GM19043 (cell line): Measurements from ENCODE around the gene RNF32.
"Not testable (repeated sequence)": the region's sequence is repeated elsewhere in the genome, so short reads cannot be mapped to it uniquely, and the experiment has no call there.

Experiments
- ATAC-seq: cut with Tn5 transposase; IDR thresholded peaks from one replicate; pipeline ENCODE4 v1.9.1; 2021; ENCODE audit warnings: low read depth; ENCODE audit not compliant: unreplicated experiment

Gene RNF32

DNA sequence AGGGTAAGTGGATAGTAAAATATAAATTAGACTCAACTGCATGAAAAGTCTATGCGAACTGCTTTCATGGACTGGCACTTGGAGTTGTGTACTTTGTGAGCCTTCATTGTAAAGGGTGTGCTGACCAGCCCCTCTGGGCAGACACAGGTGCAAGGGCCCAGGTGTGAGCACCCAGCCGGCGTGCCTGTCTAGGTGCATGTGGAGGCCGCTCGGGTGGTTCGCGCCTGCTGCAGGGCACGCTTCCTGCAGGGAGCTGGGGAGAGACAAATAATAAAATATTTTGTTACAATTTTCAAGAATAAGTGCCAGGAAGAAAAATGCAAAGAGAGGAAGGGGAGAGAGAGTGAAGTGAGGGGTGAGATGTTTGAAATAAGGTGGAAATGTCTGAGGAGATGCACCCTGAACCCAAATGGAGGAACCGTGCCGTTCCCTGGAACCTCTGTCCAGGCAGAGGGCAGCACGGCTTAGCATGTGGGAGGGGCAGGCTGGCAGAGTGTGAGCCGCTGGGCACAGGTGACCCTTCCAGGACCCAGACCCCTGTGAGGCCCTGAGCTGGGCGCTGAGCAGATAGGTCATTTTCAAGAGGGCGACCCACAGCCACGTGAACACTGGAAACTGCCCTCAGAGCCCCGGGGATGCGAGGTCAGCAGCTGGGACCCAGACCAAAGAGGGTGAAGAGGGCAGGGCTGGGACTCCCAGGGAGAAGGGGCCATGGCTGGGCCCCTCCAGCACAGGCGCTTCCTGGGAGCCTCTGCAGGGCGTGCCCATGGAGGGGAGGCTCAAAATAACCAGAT, 28.7 kb downstream of the RNF32 start:
- no peak for ATAC-seq

DNA sequence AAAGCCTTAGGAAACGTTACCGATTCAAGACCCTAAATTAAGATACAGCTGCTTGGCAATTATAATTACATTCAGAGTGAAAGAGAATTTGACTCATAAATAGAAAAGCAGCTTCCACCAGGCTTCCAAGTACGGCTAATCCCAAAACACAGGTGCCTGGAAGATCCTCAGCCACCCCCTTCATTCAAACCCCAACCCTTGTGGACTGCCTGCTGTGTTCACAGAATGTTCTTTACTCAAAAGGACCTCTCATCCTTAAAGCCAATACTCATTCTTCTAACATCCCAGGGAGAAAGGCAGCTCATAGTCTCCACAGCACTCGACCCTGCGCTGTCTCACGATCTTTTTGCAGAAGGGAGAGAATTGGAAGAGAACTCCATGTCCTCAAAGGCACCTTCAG, 32.9 kb downstream of the RNF32 start:
- no peak for ATAC-seq

- ATAC-seq = no peak
Measured at GRCh38 chr7:156673902-156674301, 33.3 kb downstream of the RNF32 start.

DNA sequence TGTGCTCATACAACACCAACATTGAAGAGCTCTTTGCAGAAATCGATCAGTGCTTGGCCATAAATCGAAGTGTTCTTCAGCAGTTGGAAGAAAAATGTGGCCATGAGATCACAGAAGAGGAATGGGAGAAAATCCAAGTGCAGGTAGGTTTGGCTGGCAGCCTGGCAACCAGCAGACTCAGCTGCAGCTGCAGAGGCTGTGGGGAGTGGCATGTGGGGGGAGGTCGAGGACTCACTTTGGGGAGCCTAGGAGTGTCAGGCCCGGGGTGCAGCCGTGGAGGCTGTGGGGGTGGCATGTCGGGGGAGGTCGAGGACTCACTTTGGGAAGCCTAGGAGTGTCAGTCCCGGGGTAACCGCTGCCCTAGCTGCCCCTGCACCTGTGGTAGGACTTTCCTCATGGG, 35.1 kb downstream of the RNF32 start:
- ATAC-seq = no peak

DNA sequence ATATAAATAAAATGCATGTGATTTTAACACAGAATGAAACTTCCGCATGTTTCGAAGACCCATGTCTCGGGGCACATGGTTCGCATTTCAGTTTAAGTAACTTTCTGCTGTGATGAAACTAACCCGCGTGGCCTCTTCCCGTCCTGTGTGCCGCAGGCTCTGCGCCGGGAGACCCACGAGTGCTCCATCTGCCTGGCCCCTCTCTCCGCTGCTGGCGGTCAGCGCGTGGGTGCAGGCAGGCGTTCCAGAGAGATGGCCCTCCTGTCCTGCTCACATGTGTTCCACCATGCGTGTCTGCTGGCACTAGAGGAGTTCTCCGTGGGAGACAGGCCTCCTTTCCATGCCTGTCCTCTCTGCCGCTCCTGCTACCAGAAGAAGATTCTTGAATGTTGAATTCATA, 35.7 kb downstream of the RNF32 start:
- no peak for ATAC-seq

- ATAC-seq = no peak
Measured at GRCh38 chr7:156677374-156678054, 36.9 kb downstream of the RNF32 start.

- ATAC-seq = no peak
Measured at GRCh38 chr7:156680281-156680680, 39.7 kb downstream of the RNF32 start.

- ATAC-seq = no peak
Measured at GRCh38 chr7:156682928-156683327, 42.4 kb downstream of the RNF32 start.

DNA sequence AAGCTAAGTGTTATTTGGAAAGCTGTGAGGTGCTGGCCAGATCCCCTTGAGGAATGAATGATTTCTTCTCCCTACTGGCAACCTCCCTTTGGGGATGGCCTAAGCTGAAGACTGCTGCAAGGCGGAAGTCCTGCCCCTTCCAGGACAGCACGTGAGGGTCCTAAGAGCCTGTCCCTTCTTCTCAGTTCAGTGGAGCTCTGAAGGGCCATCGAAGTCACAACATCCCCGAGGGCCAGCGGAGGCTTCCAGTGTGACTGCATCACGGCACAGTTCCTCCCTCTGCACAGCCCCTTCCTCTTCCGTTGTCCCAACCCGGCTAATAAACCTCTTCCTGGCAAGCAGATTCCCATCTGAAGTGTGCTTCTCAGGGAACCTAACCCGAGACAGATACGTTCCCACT, 43.7 kb downstream of the RNF32 start:
- ATAC-seq = no peak

DNA sequence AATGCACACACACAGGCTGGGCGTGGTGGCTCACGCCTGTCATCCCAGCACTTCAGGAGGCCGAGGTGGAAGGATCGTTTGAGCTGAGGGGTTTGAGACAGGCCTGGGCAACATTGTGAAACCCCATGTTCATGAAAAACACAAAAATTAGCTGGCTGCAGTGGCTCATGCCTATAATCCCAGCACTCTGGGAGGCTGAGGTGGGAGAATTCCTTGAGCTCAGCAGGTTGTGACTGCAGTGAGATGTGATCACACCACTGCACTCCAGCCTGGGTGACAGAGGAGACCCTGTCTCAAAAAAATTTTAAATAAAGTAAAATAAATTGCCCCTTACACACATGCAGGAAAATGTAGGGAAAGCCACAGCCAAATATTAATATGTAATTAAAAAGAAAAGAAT, 44.1 kb downstream of the RNF32 start:
- ATAC-seq = no peak

GRCh38 chr7:156691764-156692163, 51.2 kb downstream of the RNF32 start:
- ATAC-seq = no peak

- ATAC-seq = no peak
Measured at GRCh38 chr7:156692849-156693248, 52.3 kb downstream of the RNF32 start.

DNA sequence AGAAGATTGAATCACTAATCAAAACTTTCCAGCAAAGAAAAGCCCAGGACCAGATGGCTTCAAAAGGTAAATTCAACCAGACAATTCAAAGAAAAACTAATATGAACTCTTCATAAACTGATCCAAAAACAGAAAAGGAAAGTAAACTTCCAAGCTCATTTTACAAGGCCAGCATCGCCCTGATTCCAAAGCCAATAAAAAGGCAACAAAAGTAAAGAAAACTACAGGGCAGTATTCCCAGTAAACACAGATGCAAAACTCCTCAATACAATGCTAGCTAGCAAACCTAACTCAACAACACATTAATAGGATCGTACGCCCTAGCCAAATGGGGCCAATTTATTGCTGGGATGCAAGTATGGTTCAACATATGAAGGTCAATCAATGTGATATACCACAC, 53.1 kb downstream of the RNF32 start:
- ATAC-seq = no peak

GRCh38 chr7:156697283-156697682, 56.7 kb downstream of the RNF32 start:
- not testable (repeated sequence) for ATAC-seq

DNA sequence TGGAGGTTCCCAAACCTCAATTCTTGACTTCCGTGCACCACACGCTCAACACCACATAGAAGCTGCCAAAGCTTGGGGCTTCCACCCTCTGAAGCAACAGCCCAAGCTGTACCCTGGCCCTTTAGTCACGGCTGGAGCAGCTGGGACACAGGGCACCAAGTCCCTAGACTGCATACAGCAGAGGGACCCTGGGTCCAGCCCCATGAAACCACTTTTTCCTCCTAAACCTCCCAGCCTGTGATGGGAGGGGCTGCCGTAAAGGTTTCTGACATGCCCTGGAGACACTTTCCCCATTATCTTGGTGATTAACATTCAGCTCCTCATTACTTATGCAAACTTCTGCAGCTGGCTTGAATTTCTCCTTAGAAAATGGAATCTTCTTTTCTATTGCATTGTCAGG, 57.9 kb downstream of the RNF32 start:
- ATAC-seq = not testable (repeated sequence)

DNA sequence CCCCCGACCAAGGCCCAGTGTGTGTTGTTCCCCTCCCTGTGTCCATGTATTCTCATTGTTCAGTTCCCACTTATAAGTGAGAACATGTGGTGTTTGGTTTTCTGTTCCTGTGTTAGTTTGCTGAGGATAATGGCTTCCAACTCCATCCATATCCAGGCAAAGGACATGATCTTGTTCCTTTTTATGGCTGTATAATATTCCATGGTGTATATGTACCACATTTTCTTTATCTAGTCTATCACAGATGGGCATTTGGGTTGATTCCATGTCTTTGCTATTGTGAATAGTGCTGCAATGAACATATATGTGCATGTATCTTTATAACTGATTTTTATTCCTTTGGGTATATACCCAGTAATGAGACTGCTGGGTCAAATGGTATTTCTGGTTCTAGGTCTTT, 61.2 kb downstream of the RNF32 start:
- not testable (repeated sequence) for ATAC-seq

DNA sequence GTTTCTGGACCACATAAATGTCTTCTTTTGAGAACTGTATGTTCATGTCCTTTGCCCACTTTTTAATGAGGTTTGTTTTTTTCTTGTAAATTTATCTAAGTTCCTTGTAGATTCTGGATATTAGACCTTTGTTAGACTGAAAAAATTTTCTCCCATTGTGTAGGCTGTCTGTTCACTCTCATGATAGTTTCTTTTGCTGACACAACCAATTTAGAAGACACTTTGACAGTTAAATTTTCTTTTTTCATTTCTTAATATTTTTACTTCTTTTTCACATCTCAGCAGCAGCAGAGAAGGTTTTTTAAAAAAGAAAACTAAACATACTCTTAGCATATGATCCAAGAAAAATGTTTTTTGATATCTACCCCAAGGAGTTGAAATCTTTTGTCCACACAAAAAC, 61.8 kb downstream of the RNF32 start:
- no peak for ATAC-seq

GRCh38 chr7:156703209-156703608, 62.6 kb downstream of the RNF32 start:
- no peak for ATAC-seq

DNA sequence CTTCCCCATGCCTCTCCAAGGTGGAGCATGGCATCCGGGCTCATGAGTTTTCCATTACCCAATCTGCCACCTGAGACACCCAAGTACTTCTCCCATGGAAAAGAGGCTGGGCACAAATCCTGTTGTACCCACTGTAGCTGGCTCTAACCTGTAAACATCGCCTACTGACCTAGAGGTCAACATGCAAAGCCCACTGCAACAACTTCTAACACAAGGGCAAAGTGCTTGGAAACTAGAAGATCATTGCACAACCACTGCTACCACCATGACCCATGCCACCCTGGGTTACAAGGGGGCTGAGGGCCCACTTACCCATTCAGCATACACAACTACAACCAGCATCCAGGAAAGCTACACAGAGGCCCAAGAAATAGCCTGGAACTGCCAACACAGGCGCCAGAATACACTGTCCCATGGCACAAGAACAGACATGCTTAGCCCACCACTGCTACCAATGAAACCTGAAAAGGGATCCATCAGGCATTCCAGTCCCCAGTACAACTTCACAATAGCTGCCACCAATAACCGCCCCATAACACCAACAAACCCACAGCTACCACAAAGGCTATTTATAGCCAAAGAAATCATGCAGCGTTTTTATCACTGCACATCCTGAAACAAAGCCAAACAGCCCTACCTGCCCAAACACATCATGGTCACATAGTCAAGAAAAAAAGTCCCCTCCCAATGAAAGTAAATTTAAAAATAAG, 63.4 kb downstream of the RNF32 start:
- ATAC-seq = no peak

GRCh38 chr7:156722043-156722826, 81.7 kb downstream of the RNF32 start:
- no peak for ATAC-seq

DNA sequence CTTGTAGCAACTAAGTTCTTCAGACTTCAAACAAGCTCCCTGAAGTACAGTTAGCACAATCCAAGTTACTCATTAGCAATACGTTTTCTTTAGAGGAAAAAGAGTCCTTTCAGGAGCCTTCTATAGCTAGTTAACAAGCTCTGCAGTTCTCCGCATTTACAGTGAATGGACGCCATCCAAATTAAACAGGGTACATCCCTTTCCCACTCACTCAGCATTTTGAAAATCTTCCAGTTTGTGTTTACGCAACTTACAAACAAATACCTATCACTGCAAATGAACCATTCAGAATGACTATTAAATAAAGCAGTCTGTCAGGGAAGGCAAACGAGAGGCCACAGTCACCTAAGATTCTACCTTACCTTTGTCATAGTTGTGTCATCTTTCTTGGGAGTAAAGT, 84.5 kb downstream of the RNF32 start:
- ATAC-seq = no peak
